ENCODE data around the gene MEMO1. TPM values are rescaled to one million over a fixed set of nuclear protein-coding genes. Genes with fewer than 3 reads are reported as not detected.

MEMO1 gene
- total RNA-seq, 1 experiment from 2014 or later, result 44.7 TPM

GRCh38 chr2:31865215-31865614, 145.6 kb downstream of the MEMO1 start:
- ChIA-PET CTCF (interaction anchor here (1.3 kb wide), 1 partner anchor 22 kb away, joined by 3 read pairs; no protein-coding TSS in a partner anchor), RAD21 (ENCODE audit: low non-redundant PET in 1 of 2, low total read pairs in 2 of 2, uncharacterized antibody in 2 of 2, unreplicated experiment in 2 of 2) (no interaction called here), POLR2A (no interaction called here)
- Histone ChIP-seq H3K9me2 (ENCODE audit: insufficient read depth) (peaks cover 2% of the 10 kb centered on the region; the same call in 1 of the 2 replicates), H3K4me3 (replicated peaks in 1 of 2; ENCODE audit: low read depth in 1 of 2, low read length in 2 of 2) (no peak overlapping the region), H3K36me3 (ENCODE audit: control insufficient read depth in 1 of 2, insufficient read depth in 2 of 2, low read length in 2 of 2) (no peaks in the 10 kb centered on the region), H2AFZ (ENCODE audit: low read depth, low read length, poor library complexity, severe bottlenecking) (no peak overlapping the region), H3K27ac (ENCODE audit: low read depth, low read length) (no peak overlapping the region), H3K79me2 (ENCODE audit: insufficient read depth, low read length) (no peaks in the 10 kb centered on the region), H3K4me2 (ENCODE audit: low read length) (no peak overlapping the region), H4K20me1 (ENCODE audit: insufficient read depth) (no peaks in the 10 kb centered on the region), H3K9me3 (ENCODE audit: control insufficient read depth in 1 of 2, insufficient read depth in 1 of 2, low read depth in 1 of 2, low read length in 2 of 2) (no peaks in the 10 kb centered on the region), H3K9ac (ENCODE audit: low read length) (no peak overlapping the region), H3K4me1 (ENCODE audit: control insufficient read depth in 1 of 2, insufficient read depth in 2 of 2, low read length in 2 of 2) (no peaks in the 10 kb centered on the region), H3K27me3 (ENCODE audit: insufficient read depth, low read length) (no peaks in the 10 kb centered on the region)
- DNase-seq (ENCODE audit: low read depth, low spot score), result no peak
- no TSS peak for BruUV-seq (replicated peaks)
- intact Hi-C loops (cut with micrococcal nuclease), result no loop called here
- ATAC-seq, result no peak
- TF ChIP-seq ZBTB33 (IDR thresholded peaks at IDR 0.05; ENCODE audit: extremely low read depth, insufficient replicate concordance, low read length) (no peak), SIN3A (IDR thresholded peaks at IDR 0.05; ENCODE audit: low read depth) (no peak), JUND (IDR thresholded peaks at IDR 0.05) (no peak), FOSL1 (IDR thresholded peaks at IDR 0.05; ENCODE audit: low read depth) (no peak), EZH2phosphoT487 (IDR thresholded peaks at IDR 0.05; ENCODE audit: borderline replicate concordance) (no peak), SRF (IDR thresholded peaks at IDR 0.05; ENCODE audit: low read depth) (no peak), YY1 (IDR thresholded peaks at IDR 0.05; ENCODE audit: extremely low read depth, insufficient replicate concordance, low read depth, low read length) (no peak), RAD21 (IDR thresholded peaks at IDR 0.05; ENCODE audit: low read depth) (no peak), ELF1 (IDR thresholded peaks at IDR 0.05; ENCODE audit: borderline replicate concordance, low read depth) (no peak), ATF3 (IDR thresholded peaks at IDR 0.05) (no peak), CEBPB (IDR thresholded peaks at IDR 0.05; ENCODE audit: low read depth) (no peak), EGR1 (IDR thresholded peaks at IDR 0.05; ENCODE audit: low read depth) (no peak), REST (IDR thresholded peaks at IDR 0.05; ENCODE audit: low read depth) (no peak), POLR2AphosphoS5 (IDR thresholded peaks at IDR 0.05; ENCODE audit: low read depth, low read length) (no peak), EZH2 (IDR thresholded peaks at IDR 0.05) (no peak), CBX3 (IDR thresholded peaks at IDR 0.05; ENCODE audit: low read depth) (no peak), ZFX (IDR thresholded peaks at IDR 0.05) (no peak), ZNF274 (IDR thresholded peaks at IDR 0.05; ENCODE audit: low read depth, low read length) (no peak), TCF7L2 (IDR thresholded peaks at IDR 0.05; ENCODE audit: borderline replicate concordance, extremely low read depth, insufficient read depth, insufficient read length) (no peak), SP1 (IDR thresholded peaks at IDR 0.05; ENCODE audit: low read depth) (no peak)

Data from HCT116 (cell line).